Measurements from ENCODE around the gene IBA57. TPM values are rescaled to one million over a fixed set of nuclear protein-coding genes. Genes with fewer than 3 reads are reported as not detected.

IBA57 gene
- total RNA-seq, 2 donors from 2014 or later: 11.0 to 16.9 TPM

DNA sequence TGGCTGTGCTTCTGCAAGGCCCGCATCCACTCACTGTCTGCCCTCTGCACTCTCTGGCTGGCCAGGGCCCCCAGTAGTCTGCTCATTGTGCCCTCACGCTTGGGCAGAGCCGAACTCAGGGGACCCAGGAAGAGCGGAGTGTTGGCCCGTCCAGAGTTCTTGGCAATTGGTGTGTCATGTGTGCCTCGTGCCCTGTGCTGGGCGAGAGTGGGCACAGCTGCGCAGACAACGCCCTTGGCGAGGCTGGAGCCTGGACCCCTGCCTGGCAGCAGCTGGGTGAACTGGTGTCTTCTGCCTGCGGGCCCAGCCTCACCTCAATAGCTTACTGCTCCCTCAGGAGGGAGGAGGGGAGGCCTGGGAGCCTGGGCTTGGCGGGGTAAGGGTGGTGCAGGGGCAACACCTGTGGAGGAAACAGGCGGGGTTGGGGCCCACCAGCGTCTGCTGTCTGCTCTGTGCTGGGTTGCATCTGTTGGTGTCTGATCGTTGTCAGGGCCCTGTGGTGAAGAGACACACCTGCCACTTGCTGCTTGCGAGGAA is 23.4 kb upstream of the IBA57 start:
- H3K4me1 ChIP-seq: peaks cover 15% of the 10 kb centered on the region
- H3K36me3 ChIP-seq: no peaks in the 10 kb centered on the region
- H3K9ac ChIP-seq (ENCODE audit: low read depth in 2 of 2, low read length in 2 of 2): peak overlapping the region; percentile 93 to 95
- no peaks in the 10 kb centered on the region for H3K27me3 ChIP-seq
- no peaks in the 10 kb centered on the region for H3K9me3 ChIP-seq
- intact Hi-C loops (cut with DNase I): no loop called here
- peak overlapping the region; percentile 95 for H3K27ac ChIP-seq
- DNase-seq: no peak
- TF ChIP-seq, protein P1, sequence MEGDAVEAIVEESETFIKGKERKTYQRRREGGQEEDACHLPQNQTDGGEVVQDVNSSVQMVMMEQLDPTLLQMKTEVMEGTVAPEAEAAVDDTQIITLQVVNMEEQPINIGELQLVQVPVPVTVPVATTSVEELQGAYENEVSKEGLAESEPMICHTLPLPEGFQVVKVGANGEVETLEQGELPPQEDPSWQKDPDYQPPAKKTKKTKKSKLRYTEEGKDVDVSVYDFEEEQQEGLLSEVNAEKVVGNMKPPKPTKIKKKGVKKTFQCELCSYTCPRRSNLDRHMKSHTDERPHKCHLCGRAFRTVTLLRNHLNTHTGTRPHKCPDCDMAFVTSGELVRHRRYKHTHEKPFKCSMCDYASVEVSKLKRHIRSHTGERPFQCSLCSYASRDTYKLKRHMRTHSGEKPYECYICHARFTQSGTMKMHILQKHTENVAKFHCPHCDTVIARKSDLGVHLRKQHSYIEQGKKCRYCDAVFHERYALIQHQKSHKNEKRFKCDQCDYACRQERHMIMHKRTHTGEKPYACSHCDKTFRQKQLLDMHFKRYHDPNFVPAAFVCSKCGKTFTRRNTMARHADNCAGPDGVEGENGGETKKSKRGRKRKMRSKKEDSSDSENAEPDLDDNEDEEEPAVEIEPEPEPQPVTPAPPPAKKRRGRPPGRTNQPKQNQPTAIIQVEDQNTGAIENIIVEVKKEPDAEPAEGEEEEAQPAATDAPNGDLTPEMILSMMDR (IDR thresholded peaks at IDR 0.05): no peak
- peak overlapping the region; percentile 73 for H3K4me3 ChIP-seq

- no peak overlapping the region for H3K4me3 ChIP-seq
- TF ChIP-seq, protein P1 (IDR thresholded peaks at IDR 0.05): no peak
- peak overlapping the region; percentile 3 to 93 for H3K9ac ChIP-seq (ENCODE audit: low read depth in 2 of 2, low read length in 2 of 2)
- intact Hi-C loops (cut with DNase I): no loop called here
- peaks cover 15% of the 10 kb centered on the region for H3K4me1 ChIP-seq
- no peaks in the 10 kb centered on the region for H3K36me3 ChIP-seq
- DNase-seq: no peak
- no peaks in the 10 kb centered on the region for H3K27me3 ChIP-seq
- H3K27ac ChIP-seq: no peak overlapping the region
- no peaks in the 10 kb centered on the region for H3K9me3 ChIP-seq
Measured at GRCh38 chr1:228142701-228143136, 22.9 kb upstream of the IBA57 start.

DNA sequence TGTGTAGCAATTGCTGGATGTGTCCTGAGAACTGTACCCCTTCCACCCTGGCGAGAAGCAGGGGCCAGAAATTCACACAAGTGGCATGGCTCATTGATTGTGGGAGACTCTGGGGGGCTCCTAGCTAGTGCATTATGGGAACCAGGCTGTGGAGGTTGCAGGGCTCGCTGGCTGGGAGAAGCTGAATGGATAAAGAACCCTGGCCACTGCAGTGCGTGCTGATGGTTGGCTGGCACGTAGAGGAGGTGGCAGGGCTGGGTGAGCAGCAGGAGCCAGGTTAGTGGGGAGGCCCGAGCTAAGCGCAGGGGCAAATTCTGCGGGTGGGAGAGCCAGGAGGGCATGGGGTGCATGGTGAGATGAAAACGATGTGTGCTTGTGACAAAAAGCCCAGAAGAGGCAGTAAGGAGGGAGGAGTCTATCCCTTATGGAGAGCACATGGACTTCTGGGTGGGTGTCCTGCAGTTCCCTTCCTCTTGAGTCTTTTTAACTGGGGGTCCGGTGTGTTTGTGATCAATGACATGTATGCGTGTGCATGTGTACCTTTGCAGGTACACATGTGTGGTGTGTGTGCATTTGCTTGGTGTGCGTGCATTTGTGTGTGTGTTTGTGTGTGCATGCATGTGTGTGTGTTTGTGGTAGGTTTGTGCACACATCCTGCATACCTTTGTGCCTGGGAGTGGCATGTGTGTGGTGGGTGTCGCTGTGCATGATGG is 22.0 kb upstream of the IBA57 start:
- H3K9ac ChIP-seq (ENCODE audit: low read depth in 2 of 2, low read length in 2 of 2): no peak overlapping the region
- intact Hi-C loops (cut with DNase I): no loop called here
- no peak overlapping the region for H3K4me3 ChIP-seq
- DNase-seq: no peak
- TF ChIP-seq, protein P1 (IDR thresholded peaks at IDR 0.05): no peak
- peaks cover 15% of the 10 kb centered on the region for H3K4me1 ChIP-seq
- H3K36me3 ChIP-seq: no peaks in the 10 kb centered on the region
- no peaks in the 10 kb centered on the region for H3K9me3 ChIP-seq
- H3K27me3 ChIP-seq: no peaks in the 10 kb centered on the region
- H3K27ac ChIP-seq: no peak overlapping the region

- intact Hi-C loops (cut with DNase I): no loop called here
- TF ChIP-seq, protein P1 (IDR thresholded peaks at IDR 0.05): no peak
- H3K27me3 ChIP-seq: no peaks in the 10 kb centered on the region
- DNase-seq: no peak
- no peak overlapping the region for H3K27ac ChIP-seq
- no peak overlapping the region for H3K4me3 ChIP-seq
- H3K4me1 ChIP-seq: peaks cover 15% of the 10 kb centered on the region
- H3K9ac ChIP-seq (ENCODE audit: low read depth in 2 of 2, low read length in 2 of 2): no peak overlapping the region
- H3K9me3 ChIP-seq: no peaks in the 10 kb centered on the region
- no peaks in the 10 kb centered on the region for H3K36me3 ChIP-seq
Measured at GRCh38 chr1:228144193-228144992, 21.2 kb upstream of the IBA57 start.

GRCh38 chr1:228144993-228145343 is 20.6 kb upstream of the IBA57 start:
- TF ChIP-seq, protein P1 (IDR thresholded peaks at IDR 0.05): no peak
- no peak for DNase-seq
- no peak overlapping the region for H3K9ac ChIP-seq (ENCODE audit: low read depth in 2 of 2, low read length in 2 of 2)
- intact Hi-C loops (cut with DNase I): no loop called here
- H3K27ac ChIP-seq: no peak overlapping the region
- H3K27me3 ChIP-seq: no peaks in the 10 kb centered on the region
- H3K4me1 ChIP-seq: peaks cover 15% of the 10 kb centered on the region
- H3K36me3 ChIP-seq: no peaks in the 10 kb centered on the region
- H3K4me3 ChIP-seq: no peak overlapping the region
- H3K9me3 ChIP-seq: no peaks in the 10 kb centered on the region
